Lower leg skin (tissue), 3 donors: Measurements from ENCODE around the gene ZNF506.

ENCODE experiments used
- CTCF ChIP-seq, 3 donors: fragments of 450-650 bp; IDR thresholded peaks; one replicate each; pipeline ENCODE4 v1.5.1; 2016; ENCODE audit warnings: antibody characterized with exemption in 3 of 3, mild to moderate bottlenecking in 3 of 3, moderate library complexity in 2 of 3
- POLR2A ChIP-seq, 2 donors: fragments of 450-650 bp; IDR thresholded peaks; one replicate each; pipeline ENCODE4 v1.6.1; 2016 to 2017; ENCODE audit warnings: antibody characterized with exemption in 2 of 2, mild to moderate bottlenecking in 1 of 2, moderate library complexity in 1 of 2

- TF ChIP-seq CTCF (IDR thresholded peaks at IDR 0.05) (no peak), POLR2A (IDR thresholded peaks at IDR 0.05) (no peak)
Observed at GRCh38 chr19:19847781-19848180, 26.2 kb upstream of the ZNF506 start.
